IPS-20b (cell line): ENCODE results near the gene METTL24.
"Not testable (repeated sequence)": the region's sequence is repeated elsewhere in the genome, so short reads cannot be mapped to it uniquely, and the experiment has no call there.

Experiments used
- H3K27ac ChIP-seq: one replicate; pipeline ENCODE4 v1.5.1; 2013; ENCODE audit warnings: low read length
- H3K27me3 ChIP-seq: 2 replicates; pipeline ENCODE4 v1.6.1; 2013; ENCODE audit warnings: mild to moderate bottlenecking, low read length, inconsistent platforms; ENCODE audit not compliant: insufficient read depth
- H3K36me3 ChIP-seq: 2 replicates; pipeline ENCODE4 v1.6.1; 2013; ENCODE audit warnings: low read depth, mild to moderate bottlenecking, inconsistent platforms, low read length, moderate library complexity; ENCODE audit not compliant: insufficient read depth
- H3K4me1 ChIP-seq: 2 replicates; pipeline ENCODE4 v1.6.1; 2013; ENCODE audit warnings: mild to moderate bottlenecking, control low read depth, inconsistent platforms, low read length, moderate library complexity; ENCODE audit not compliant: insufficient read depth
- H3K4me3 ChIP-seq: 2 replicates; pipeline ENCODE4 v1.5.1; 2013; ENCODE audit warnings: mild to moderate bottlenecking, low read length, inconsistent platforms
- H3K9ac ChIP-seq: 2 replicates; pipeline ENCODE4 v1.6.1; 2013; ENCODE audit warnings: low read depth, mild to moderate bottlenecking, inconsistent platforms, low read length, moderate library complexity
- H3K9me3 ChIP-seq: 2 replicates; pipeline ENCODE4 v1.6.1; 2013; ENCODE audit warnings: mild to moderate bottlenecking, low read depth, low read length, inconsistent platforms; ENCODE audit not compliant: insufficient read depth

METTL24 gene

DNA sequence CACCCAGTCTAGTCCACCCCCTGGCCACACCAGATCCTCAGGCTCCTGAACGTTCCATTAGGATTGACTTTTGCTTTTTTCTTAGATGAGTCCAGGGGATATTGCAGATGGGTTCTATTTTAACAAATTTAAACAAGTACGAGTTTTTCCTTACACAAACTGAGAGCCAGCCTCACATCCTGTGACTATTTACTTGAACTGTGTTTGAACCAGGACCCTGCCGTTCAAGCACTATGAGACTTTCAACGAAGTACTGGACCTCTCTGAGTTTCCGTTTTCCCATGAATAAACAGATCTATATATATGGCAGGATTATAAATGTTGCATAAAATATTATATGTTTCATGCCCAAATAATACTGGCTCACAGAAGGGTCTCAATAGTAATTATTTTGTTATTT is 1.4 kb upstream of the METTL24 start:
- Histone ChIP-seq H3K27me3 (peaks cover 47% of the 10 kb centered on the region), H3K9ac (no peak overlapping the region), H3K4me3 (no peak overlapping the region), H3K4me1 (peaks cover 13% of the 10 kb centered on the region), H3K9me3 (no peaks in the 10 kb centered on the region), H3K27ac (no peak overlapping the region), H3K36me3 (no peaks in the 10 kb centered on the region)

- Histone ChIP-seq H3K9ac (no peak overlapping the region; the same call in 1 of the 2 replicates), H3K9me3 (no peaks in the 10 kb centered on the region), H3K27me3 (peaks cover 47% of the 10 kb centered on the region), H3K4me3 (peak overlapping the region; percentile 55), H3K36me3 (no peaks in the 10 kb centered on the region), H3K4me1 (peaks cover 14% of the 10 kb centered on the region), H3K27ac (no peak overlapping the region)
Observed at GRCh38 chr6:110358553-110359160, 508 bp upstream of the METTL24 start.

DNA sequence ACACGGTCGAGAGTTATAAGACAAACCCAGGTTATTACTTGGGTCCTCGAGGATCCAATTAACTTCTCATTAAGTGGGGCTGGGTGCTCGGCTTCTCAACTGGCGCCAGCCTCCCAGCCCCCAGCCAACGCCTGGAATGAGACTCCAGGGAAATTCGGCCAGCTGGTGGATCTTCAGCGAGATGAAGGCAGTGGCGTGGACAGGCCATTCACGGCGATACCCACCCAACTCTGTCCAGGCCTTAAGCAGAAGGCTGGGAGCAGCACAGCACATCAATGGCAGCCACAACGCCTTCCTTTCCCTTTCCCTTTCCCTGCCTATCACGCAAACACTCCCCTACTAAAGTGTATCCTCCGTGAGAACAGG is 868 bp downstream of the METTL24 start:
- no peaks in the 10 kb centered on the region for H3K36me3 ChIP-seq
- H3K4me1 ChIP-seq: peaks cover 25% of the 10 kb centered on the region
- peaks cover 47% of the 10 kb centered on the region for H3K27me3 ChIP-seq
- H3K27ac ChIP-seq: no peak overlapping the region
- H3K9ac ChIP-seq: peak overlapping the region; percentile 44; the same call in 1 of the 2 replicates
- H3K9me3 ChIP-seq: no peaks in the 10 kb centered on the region
- H3K4me3 ChIP-seq: peak overlapping the region; percentile 68

DNA sequence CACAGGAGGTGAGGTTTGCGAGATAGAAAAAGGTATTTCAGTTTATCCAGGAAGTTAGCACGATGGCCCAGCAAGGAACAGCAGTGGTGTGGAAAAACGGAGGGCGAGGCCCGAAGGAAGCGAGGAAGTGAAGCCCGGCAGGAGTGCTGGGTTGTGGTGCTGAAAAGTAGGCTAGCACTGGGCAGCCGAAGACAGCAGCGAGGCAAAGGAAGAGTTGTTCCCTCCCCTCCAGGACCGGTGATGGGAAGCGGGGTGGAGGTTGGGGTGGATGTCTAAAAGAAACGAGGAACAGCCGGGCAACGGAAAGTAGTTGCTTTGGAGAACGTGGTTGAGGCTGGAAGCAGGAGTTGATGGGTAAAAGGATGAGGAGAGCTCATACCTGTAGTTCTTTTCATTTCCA is 1.4 kb downstream of the METTL24 start:
- Histone ChIP-seq H3K9me3 (no peaks in the 10 kb centered on the region), H3K27ac (no peak overlapping the region), H3K9ac (no peak overlapping the region; the same call in 1 of the 2 replicates), H3K36me3 (no peaks in the 10 kb centered on the region), H3K27me3 (peaks cover 47% of the 10 kb centered on the region), H3K4me3 (peak overlapping the region; percentile 68; the same call in 1 of the 2 replicates), H3K4me1 (peaks cover 28% of the 10 kb centered on the region)

GRCh38 chr6:110355727-110356126 is 2.4 kb downstream of the METTL24 start:
- Histone ChIP-seq H3K27me3 (peaks cover 47% of the 10 kb centered on the region), H3K4me1 (peaks cover 33% of the 10 kb centered on the region), H3K9ac (0 out of 2 replicates have a peak overlapping the region, but pooled peaks have one; percentile 25), H3K27ac (no peak overlapping the region), H3K9me3 (no peaks in the 10 kb centered on the region), H3K36me3 (no peaks in the 10 kb centered on the region), H3K4me3 (peak overlapping the region; percentile 47)

- Histone ChIP-seq H3K36me3 (no peaks in the 10 kb centered on the region), H3K27ac (no peak overlapping the region), H3K4me1 (peaks cover 33% of the 10 kb centered on the region), H3K4me3 (peak overlapping the region; percentile 47; the same call in 1 of the 2 replicates), H3K27me3 (peaks cover 44% of the 10 kb centered on the region), H3K9me3 (no peaks in the 10 kb centered on the region), H3K9ac (0 out of 2 replicates have a peak overlapping the region, but pooled peaks have one; percentile 25)
Observed at GRCh38 chr6:110355022-110355421, 3.1 kb downstream of the METTL24 start.

GRCh38 chr6:110354153-110354552 is 4.0 kb downstream of the METTL24 start:
- no peak overlapping the region for H3K27ac ChIP-seq
- peaks cover 36% of the 10 kb centered on the region for H3K27me3 ChIP-seq
- no peak overlapping the region for H3K4me3 ChIP-seq
- H3K4me1 ChIP-seq: peaks cover 33% of the 10 kb centered on the region
- no peaks in the 10 kb centered on the region for H3K36me3 ChIP-seq
- no peaks in the 10 kb centered on the region for H3K9me3 ChIP-seq
- no peak overlapping the region for H3K9ac ChIP-seq

DNA sequence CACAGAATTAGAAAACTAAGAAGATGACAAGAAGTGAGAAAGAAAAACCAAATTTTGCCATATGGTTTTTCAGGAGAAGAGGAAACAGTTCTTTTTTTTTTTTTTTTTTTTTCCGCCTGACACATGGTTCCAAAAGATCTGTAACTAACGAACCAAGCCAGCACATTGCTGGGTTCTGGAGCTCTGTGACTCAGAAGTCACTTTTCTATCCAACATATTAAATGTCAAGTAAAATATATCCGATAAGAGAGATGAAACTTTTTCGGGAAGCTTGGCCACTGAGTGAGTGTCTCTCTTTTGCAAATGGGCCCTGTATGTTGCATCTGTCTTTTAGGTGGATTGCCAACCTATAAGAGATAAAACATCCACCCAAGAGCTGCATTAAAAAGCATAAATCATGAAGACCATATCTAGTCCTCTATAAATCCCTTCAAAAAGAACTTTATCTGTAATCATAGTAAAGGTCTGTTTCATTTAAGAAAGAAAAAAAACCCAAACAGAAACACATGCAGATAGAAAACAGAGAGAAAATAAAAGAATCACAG is 4.6 kb downstream of the METTL24 start:
- no peak overlapping the region for H3K27ac ChIP-seq
- H3K9ac ChIP-seq: peak overlapping the region; percentile 25; the same call in 1 of the 2 replicates
- H3K4me3 ChIP-seq: no peak overlapping the region
- H3K36me3 ChIP-seq: no peaks in the 10 kb centered on the region
- H3K27me3 ChIP-seq: peaks cover 29% of the 10 kb centered on the region
- peaks cover 33% of the 10 kb centered on the region for H3K4me1 ChIP-seq
- no peaks in the 10 kb centered on the region for H3K9me3 ChIP-seq

- Histone ChIP-seq H3K27me3 (peaks cover 24% of the 10 kb centered on the region), H3K9me3 (no peaks in the 10 kb centered on the region), H3K9ac (peak overlapping the region; percentile 25; the same call in 1 of the 2 replicates), H3K36me3 (no peaks in the 10 kb centered on the region), H3K27ac (no peak overlapping the region), H3K4me1 (peaks cover 33% of the 10 kb centered on the region), H3K4me3 (no peak overlapping the region)
Observed at GRCh38 chr6:110352563-110353262, 5.4 kb downstream of the METTL24 start.

DNA sequence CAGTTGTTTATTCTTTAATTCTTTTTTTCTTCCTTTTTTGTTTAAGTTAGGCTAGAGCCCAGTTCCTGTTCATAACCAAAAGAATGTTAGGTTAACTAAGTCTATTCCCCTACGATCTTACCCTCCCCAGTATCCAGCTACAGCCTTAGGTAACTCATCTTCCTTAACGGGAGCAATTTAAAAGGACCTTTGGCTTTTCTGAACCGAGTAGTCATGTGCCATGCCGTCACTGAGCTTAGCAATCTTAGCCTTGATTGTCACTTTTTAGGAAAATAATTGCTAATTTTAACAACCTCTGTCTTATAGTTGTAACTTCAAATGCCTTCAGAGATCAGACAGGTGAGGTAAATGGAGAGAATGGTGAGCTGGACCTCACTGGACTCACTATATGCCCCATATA is 6.2 kb downstream of the METTL24 start:
- Histone ChIP-seq H3K4me3 (no peak overlapping the region), H3K9me3 (no peaks in the 10 kb centered on the region), H3K36me3 (no peaks in the 10 kb centered on the region), H3K27ac (no peak overlapping the region), H3K27me3 (peaks cover 16% of the 10 kb centered on the region), H3K9ac (no peak overlapping the region), H3K4me1 (peaks cover 33% of the 10 kb centered on the region)

- H3K9ac ChIP-seq: no peak overlapping the region
- H3K36me3 ChIP-seq: no peaks in the 10 kb centered on the region
- no peak overlapping the region for H3K27ac ChIP-seq
- H3K4me1 ChIP-seq: peaks cover 33% of the 10 kb centered on the region
- H3K9me3 ChIP-seq: no peaks in the 10 kb centered on the region
- peaks cover 12% of the 10 kb centered on the region for H3K27me3 ChIP-seq
- no peak overlapping the region for H3K4me3 ChIP-seq
Observed at GRCh38 chr6:110351546-110351945, 6.6 kb downstream of the METTL24 start.

DNA sequence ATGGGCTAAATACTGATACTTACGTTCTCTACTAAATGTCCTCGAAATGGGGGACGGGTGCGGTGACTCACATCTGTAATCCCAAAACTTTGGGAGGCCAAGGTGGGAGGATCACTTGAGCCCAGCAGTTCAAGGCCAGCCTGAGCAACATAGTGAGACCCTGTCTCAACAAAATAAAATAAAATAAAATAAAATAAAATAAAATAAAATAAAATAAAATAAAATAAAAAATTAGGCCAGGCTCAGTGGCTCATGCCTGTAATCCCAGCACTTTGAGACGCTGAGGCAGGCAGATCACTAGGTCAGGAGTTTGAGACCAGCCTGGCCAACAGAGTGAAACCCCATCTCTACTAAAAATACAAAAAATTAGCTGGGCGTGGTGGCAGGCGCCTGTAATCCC is 7.6 kb downstream of the METTL24 start:
- H3K4me3 ChIP-seq: not testable (repeated sequence)

More for the DNA sequence above, 7.6 kb downstream of the METTL24 start:
- peaks cover 31% of the 10 kb centered on the region for H3K4me1 ChIP-seq
- not testable (repeated sequence) for H3K36me3 ChIP-seq, H3K9me3 ChIP-seq, H3K27ac ChIP-seq, H3K27me3 ChIP-seq, H3K9ac ChIP-seq
